ENCODE data around the gene SMTNL1. TPM values are rescaled to one million over a fixed set of nuclear protein-coding genes. Genes with fewer than 3 reads are reported as not detected.
A peak's percentile ranks its signal among the peaks of the same experiment; 100 is the strongest.

Gene SMTNL1
- total RNA-seq, 1 experiment from 2014 or later, result 0.26 TPM

DNA sequence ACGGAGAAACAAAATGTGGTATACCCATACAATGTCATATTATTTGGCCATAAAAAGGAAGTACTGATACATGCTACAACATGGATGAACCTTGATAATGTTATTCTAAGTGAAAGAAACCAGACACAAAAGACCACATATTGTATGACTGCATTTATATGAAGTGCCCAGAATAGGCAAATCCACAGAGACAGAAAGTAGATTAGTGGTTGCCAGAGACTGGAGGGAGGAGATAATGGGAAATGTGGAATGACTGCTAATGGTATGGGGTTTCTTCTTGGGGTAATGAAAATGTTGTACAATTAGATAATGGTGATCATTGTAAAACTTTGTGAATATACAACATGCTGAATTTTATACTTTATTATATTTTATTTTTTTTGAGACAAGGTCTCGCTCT, 16.3 kb upstream of the SMTNL1 start:
- ChIA-PET POLR2A (interaction anchor here (0.7 kb wide), 1 partner anchor 1637 kb away, joined by 4 read pairs; no protein-coding TSS in a partner anchor), CTCF (interaction anchor here (1.5 to 2.0 kb wide), 3 partner anchors 28 to 123 kb away, joined by 5 to 11 read pairs (median 9); no protein-coding TSS in a partner anchor)
- Mint-ChIP-seq H3K9me3 (peaks cover 3% of the 10 kb centered on the region; the same call in 1 of the 2 replicates), H3K36me3 (peaks cover 4% of the 10 kb centered on the region), H3K27me3 (ENCODE audit: low read depth) (peaks cover 18% of the 10 kb centered on the region), H3K4me3 (no peak overlapping the region), H3K27ac (no peak overlapping the region), H3K4me1 (peaks cover 12% of the 10 kb centered on the region)
- ATAC-seq, result no peak
- DNase-seq (ENCODE audit: low spot score), result no peak
- TF ChIP-seq, protein P1, sequence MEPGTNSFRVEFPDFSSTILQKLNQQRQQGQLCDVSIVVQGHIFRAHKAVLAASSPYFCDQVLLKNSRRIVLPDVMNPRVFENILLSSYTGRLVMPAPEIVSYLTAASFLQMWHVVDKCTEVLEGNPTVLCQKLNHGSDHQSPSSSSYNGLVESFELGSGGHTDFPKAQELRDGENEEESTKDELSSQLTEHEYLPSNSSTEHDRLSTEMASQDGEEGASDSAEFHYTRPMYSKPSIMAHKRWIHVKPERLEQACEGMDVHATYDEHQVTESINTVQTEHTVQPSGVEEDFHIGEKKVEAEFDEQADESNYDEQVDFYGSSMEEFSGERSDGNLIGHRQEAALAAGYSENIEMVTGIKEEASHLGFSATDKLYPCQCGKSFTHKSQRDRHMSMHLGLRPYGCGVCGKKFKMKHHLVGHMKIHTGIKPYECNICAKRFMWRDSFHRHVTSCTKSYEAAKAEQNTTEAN (CRISPR knock-in tag; IDR thresholded peaks at IDR 0.05), result no peak
- no peak for TF ChIP-seq MAX (CRISPR knock-in tag; IDR thresholded peaks at IDR 0.05)
- TF ChIP-seq, protein P2, sequence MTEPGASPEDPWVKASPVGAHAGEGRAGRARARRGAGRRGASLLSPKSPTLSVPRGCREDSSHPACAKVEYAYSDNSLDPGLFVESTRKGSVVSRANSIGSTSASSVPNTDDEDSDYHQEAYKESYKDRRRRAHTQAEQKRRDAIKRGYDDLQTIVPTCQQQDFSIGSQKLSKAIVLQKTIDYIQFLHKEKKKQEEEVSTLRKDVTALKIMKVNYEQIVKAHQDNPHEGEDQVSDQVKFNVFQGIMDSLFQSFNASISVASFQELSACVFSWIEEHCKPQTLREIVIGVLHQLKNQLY (CRISPR knock-in tag; IDR thresholded peaks at IDR 0.05), result no peak
- no peak for TF ChIP-seq MXD4 (CRISPR knock-in tag; IDR thresholded peaks at IDR 0.05; ENCODE audit: borderline replicate concordance)
- no peak for TF ChIP-seq E2F5 (CRISPR knock-in tag; IDR thresholded peaks at IDR 0.05)
- no peak for TF ChIP-seq NFATC4 (CRISPR knock-in tag; IDR thresholded peaks at IDR 0.05)
- no peak for TF ChIP-seq TEAD1 (CRISPR knock-in tag; IDR thresholded peaks at IDR 0.05)
- no peak for TF ChIP-seq IRF1 (CRISPR knock-in tag; IDR thresholded peaks at IDR 0.05)
- no peak for TF ChIP-seq CREM (CRISPR knock-in tag; IDR thresholded peaks at IDR 0.05)
- TF ChIP-seq SMAD3 (CRISPR knock-in tag; IDR thresholded peaks at IDR 0.05; ENCODE audit: borderline replicate concordance), result no peak
- no peak for TF ChIP-seq FOXP1 (CRISPR knock-in tag; IDR thresholded peaks at IDR 0.05; ENCODE audit: borderline replicate concordance)
- no peak for TF ChIP-seq FOXP4 (CRISPR knock-in tag; IDR thresholded peaks at IDR 0.05)

GRCh38 chr11:57523419-57523818, 14.0 kb upstream of the SMTNL1 start:
- Mint-ChIP-seq H3K27ac (no peak overlapping the region), H3K4me1 (peaks cover 13% of the 10 kb centered on the region), H3K27me3 (ENCODE audit: low read depth) (no peaks in the 10 kb centered on the region), H3K4me3 (no peak overlapping the region), H3K9me3 (peaks cover 3% of the 10 kb centered on the region; the same call in 1 of the 2 replicates), H3K36me3 (peaks cover 7% of the 10 kb centered on the region)
- ATAC-seq (no peak), DNase-seq (ENCODE audit: low spot score) (no peak)
- TF ChIP-seq IRF1 (CRISPR knock-in tag; IDR thresholded peaks at IDR 0.05) (no peak), SP1 (CRISPR knock-in tag; conservative IDR thresholded peaks at IDR 0.05) (no peak), ZNF121 (CRISPR knock-in tag; IDR thresholded peaks at IDR 0.05) (peak; percentile 96)
- POLR2A ChIA-PET, result interaction anchor here (0.7 to 1.4 kb wide), 2 partner anchors 29 to 63 kb away, joined by 5 to 7 read pairs; partner anchors contain the start of gene RTN4RL2
- CTCF ChIA-PET, result interaction anchor here (1.5 to 3.8 kb wide), 2 partner anchors 31 to 65 kb away, joined by 10 to 56 read pairs; no protein-coding TSS in a partner anchor

Data from WTC11 (cell line).